HEK293 (cell line): ENCODE results near the gene HOXA6.

Experiments
- CTCF ChIA-PET: fragments of 350-600 bp; formaldehyde crosslinking; extraction: SDS; loops from one replicate; lab custom pipeline; 2021; ENCODE audit warnings: antibody characterized with exemption; lab: Yijun Ruan, JAX
- POLR2A ChIA-PET: fragments of 300-600 bp; formaldehyde crosslinking; extraction: SDS; loops from one replicate; lab custom pipeline; 2020; ENCODE audit warnings: antibody characterized with exemption, inconsistent platforms; lab: Yijun Ruan, JAX
- H3K27ac ChIP-seq: fragments of 200-500 bp; sonication (Bioruptor generic); 2 replicates; pipeline ENCODE4 v1.5.1; 2014; ENCODE audit warnings: low read depth, low read length, control low read depth, inconsistent platforms; ENCODE audit errors: extremely low read depth
- H3K36me3 ChIP-seq, 2 experiments: fragments of 200-500 bp in 1 of 2; sonication (Bioruptor generic) in 1 of 2; 1 replicate in 1 of 2; 2 replicates in 1 of 2; pipeline ENCODE4 v1.5.1; 2014 to 2017; ENCODE audit warnings: inconsistent platforms in 2 of 2, low read length in 2 of 2; ENCODE audit not compliant: control insufficient read depth in 2 of 2, insufficient read depth in 1 of 2
- H3K4me1 ChIP-seq: fragments of 200-500 bp; sonication (Bioruptor generic); 2 replicates; pipeline ENCODE4 v1.5.1; 2014; ENCODE audit warnings: mild to moderate bottlenecking, low read length, inconsistent platforms; ENCODE audit not compliant: control insufficient read depth, insufficient read depth
- H3K4me3 ChIP-seq: 2 replicates; pipeline ENCODE4 v1.5.1; 2011; ENCODE audit warnings: low read depth, mild to moderate bottlenecking, control low read depth, low read length, moderate library complexity
- H3K9me3 ChIP-seq: fragments of 200-500 bp; sonication (Bioruptor generic); 2 replicates; pipeline ENCODE4 v1.5.1; 2014; ENCODE audit warnings: low read depth, low read length, inconsistent platforms; ENCODE audit not compliant: control insufficient read depth, insufficient read depth
- GLI4 ChIP-seq: fragments of 450-650 bp; formaldehyde crosslinking; IDR thresholded peaks from 2 replicates; pipeline ENCODE4 v1.5.1; 2016; ENCODE audit warnings: missing biosample characterization, missing genetic modification characterization
- HIC1 ChIP-seq: fragments of 450-650 bp; formaldehyde crosslinking; IDR thresholded peaks from 2 replicates; pipeline ENCODE4 v1.5.1; 2016; ENCODE audit warnings: missing biosample characterization, missing genetic modification characterization
- HOXA7 ChIP-seq: sonication (generic); formaldehyde crosslinking; IDR thresholded peaks from 2 replicates; pipeline ENCODE4 v1.8.1; 2022; ENCODE audit warnings: missing genetic modification reagents, borderline replicate concordance
- SALL2 ChIP-seq: fragments of 450-650 bp; formaldehyde crosslinking; IDR thresholded peaks from 2 replicates; pipeline ENCODE4 v1.5.0; 2017; ENCODE audit warnings: missing biosample characterization, mild to moderate bottlenecking, missing genetic modification characterization, borderline replicate concordance
- YY1 ChIP-seq: fragments of 450-650 bp; formaldehyde crosslinking; IDR thresholded peaks from 2 replicates; pipeline ENCODE4 v1.5.1; 2018; ENCODE audit warnings: missing biosample characterization, missing genetic modification characterization
- ZBTB8A ChIP-seq: fragments of 450-650 bp; formaldehyde crosslinking; IDR thresholded peaks from 2 replicates; pipeline ENCODE4 v1.5.1; 2016; ENCODE audit warnings: missing biosample characterization, missing genetic modification characterization
- ZFP69B ChIP-seq: fragments of 450-650 bp; formaldehyde crosslinking; IDR thresholded peaks from 2 replicates; pipeline ENCODE4 v1.5.1; 2016; ENCODE audit warnings: missing biosample characterization, missing genetic modification characterization
- ZNF19 ChIP-seq: fragments of 450-650 bp; formaldehyde crosslinking; IDR thresholded peaks from 2 replicates; pipeline ENCODE4; 2016; ENCODE audit warnings: missing biosample characterization, missing genetic modification characterization, low read depth
- ZNF211 ChIP-seq: fragments of 450-650 bp; formaldehyde crosslinking; IDR thresholded peaks from 2 replicates; pipeline ENCODE4 v1.5.1; 2016; ENCODE audit warnings: low read depth, missing biosample characterization, missing genetic modification characterization
- ZNF214 ChIP-seq: fragments of 450-650 bp; formaldehyde crosslinking; IDR thresholded peaks from 2 replicates; pipeline ENCODE4 v1.5.1; 2017; ENCODE audit warnings: missing biosample characterization, mild to moderate bottlenecking, missing genetic modification characterization, borderline replicate concordance
- ZNF302 ChIP-seq: fragments of 450-650 bp; formaldehyde crosslinking; IDR thresholded peaks from 2 replicates; pipeline ENCODE4 v1.5.1; 2016; ENCODE audit warnings: missing biosample characterization, missing genetic modification characterization, low read depth
- ZNF501 ChIP-seq: fragments of 450-650 bp; formaldehyde crosslinking; IDR thresholded peaks from 2 replicates; pipeline ENCODE4 v1.5.1; 2016; ENCODE audit warnings: missing biosample characterization, missing genetic modification characterization
- ZNF529 ChIP-seq: fragments of 450-650 bp; formaldehyde crosslinking; IDR thresholded peaks from 2 replicates; pipeline ENCODE4 v1.5.1; 2017; ENCODE audit warnings: missing genetic modification characterization, missing biosample characterization; ENCODE audit not compliant: insufficient replicate concordance
- ZNF544 ChIP-seq: fragments of 450-650 bp; formaldehyde crosslinking; IDR thresholded peaks from 2 replicates; pipeline ENCODE4 v1.5.0; 2017; ENCODE audit warnings: missing biosample characterization, missing genetic modification characterization
- ZNF558 ChIP-seq: fragments of 450-650 bp; formaldehyde crosslinking; IDR thresholded peaks from 2 replicates; pipeline ENCODE4 v1.5.1; 2016; ENCODE audit warnings: missing biosample characterization, missing genetic modification characterization
- ZNF571 ChIP-seq: fragments of 450-650 bp; formaldehyde crosslinking; IDR thresholded peaks from 2 replicates; pipeline ENCODE4 v1.5.0; 2017; ENCODE audit warnings: missing biosample characterization, missing genetic modification characterization
- ZNF768 ChIP-seq: fragments of 450-650 bp; formaldehyde crosslinking; IDR thresholded peaks from 2 replicates; pipeline ENCODE4 v1.5.1; 2018; ENCODE audit warnings: missing biosample characterization, mild to moderate bottlenecking, missing genetic modification characterization
- ZNF785 ChIP-seq: fragments of 450-650 bp; formaldehyde crosslinking; IDR thresholded peaks from 2 replicates; pipeline ENCODE4 v1.5.1; 2016; ENCODE audit warnings: missing biosample characterization, missing genetic modification characterization
- ZSCAN30 ChIP-seq: fragments of 450-650 bp; IDR thresholded peaks from 2 replicates; pipeline ENCODE4 v1.5.1; 2018; ENCODE audit warnings: missing biosample characterization, mild to moderate bottlenecking, missing genetic modification characterization, moderate library complexity
- ZSCAN4 ChIP-seq: fragments of 450-650 bp; formaldehyde crosslinking; IDR thresholded peaks from 2 replicates; pipeline ENCODE4 v1.5.1; 2017; ENCODE audit warnings: missing biosample characterization, missing genetic modification characterization
- TF ChIP-seq, protein P1 (sequence below): fragments of 450-650 bp; formaldehyde crosslinking; IDR thresholded peaks from 2 replicates; pipeline ENCODE4 v1.5.1; 2016; ENCODE audit warnings: missing biosample characterization, missing genetic modification characterization, borderline replicate concordance
- TF ChIP-seq, protein P2 (sequence below): fragments of 450-650 bp; formaldehyde crosslinking; IDR thresholded peaks from 2 replicates; pipeline ENCODE4 v1.5.1; 2016; ENCODE audit warnings: missing biosample characterization, missing genetic modification characterization

The HOXA6 gene

GRCh38 chr7:27184337-27185012, 36.9 kb upstream of the HOXA6 start (continued):
- no peak for TF ChIP-seq ZNF214 (tag by site-specific recombination)
- no peak for TF ChIP-seq ZNF785 (tag by site-specific recombination)
- TF ChIP-seq ZNF211 (tag by site-specific recombination): no peak
- TF ChIP-seq ZFP69B (tag by site-specific recombination): no peak
- TF ChIP-seq ZNF571 (tag by site-specific recombination): no peak
- peak; percentile 41; the same call in 1 of the 2 replicates for TF ChIP-seq HIC1
- no peak for TF ChIP-seq ZNF302
- TF ChIP-seq GLI4 (tag by site-specific recombination): no peak
- no peak for TF ChIP-seq ZSCAN4 (tag by site-specific recombination)
- TF ChIP-seq SALL2 (tag by site-specific recombination): no peak
- peak; percentile 91 for TF ChIP-seq ZNF768 (tag by site-specific recombination)
- TF ChIP-seq ZSCAN30 (tag by site-specific recombination): peak; percentile 31; the same call in 1 of the 2 replicates
- TF ChIP-seq, protein P1, sequence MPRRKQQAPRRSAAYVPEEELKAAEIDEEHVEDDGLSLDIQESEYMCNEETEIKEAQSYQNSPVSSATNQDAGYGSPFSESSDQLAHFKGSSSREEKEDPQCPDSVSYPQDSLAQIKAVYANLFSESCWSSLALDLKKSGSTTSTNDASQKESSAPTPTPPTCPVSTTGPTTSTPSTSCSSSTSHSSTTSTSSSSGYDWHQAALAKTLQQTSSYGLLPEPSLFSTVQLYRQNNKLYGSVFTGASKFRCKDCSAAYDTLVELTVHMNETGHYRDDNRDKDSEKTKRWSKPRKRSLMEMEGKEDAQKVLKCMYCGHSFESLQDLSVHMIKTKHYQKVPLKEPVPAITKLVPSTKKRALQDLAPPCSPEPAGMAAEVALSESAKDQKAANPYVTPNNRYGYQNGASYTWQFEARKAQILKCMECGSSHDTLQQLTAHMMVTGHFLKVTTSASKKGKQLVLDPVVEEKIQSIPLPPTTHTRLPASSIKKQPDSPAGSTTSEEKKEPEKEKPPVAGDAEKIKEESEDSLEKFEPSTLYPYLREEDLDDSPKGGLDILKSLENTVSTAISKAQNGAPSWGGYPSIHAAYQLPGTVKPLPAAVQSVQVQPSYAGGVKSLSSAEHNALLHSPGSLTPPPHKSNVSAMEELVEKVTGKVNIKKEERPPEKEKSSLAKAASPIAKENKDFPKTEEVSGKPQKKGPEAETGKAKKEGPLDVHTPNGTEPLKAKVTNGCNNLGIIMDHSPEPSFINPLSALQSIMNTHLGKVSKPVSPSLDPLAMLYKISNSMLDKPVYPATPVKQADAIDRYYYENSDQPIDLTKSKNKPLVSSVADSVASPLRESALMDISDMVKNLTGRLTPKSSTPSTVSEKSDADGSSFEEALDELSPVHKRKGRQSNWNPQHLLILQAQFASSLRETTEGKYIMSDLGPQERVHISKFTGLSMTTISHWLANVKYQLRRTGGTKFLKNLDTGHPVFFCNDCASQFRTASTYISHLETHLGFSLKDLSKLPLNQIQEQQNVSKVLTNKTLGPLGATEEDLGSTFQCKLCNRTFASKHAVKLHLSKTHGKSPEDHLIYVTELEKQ: no peak
- TF ChIP-seq ZBTB8A: no peak
- no peak for TF ChIP-seq ZNF544 (tag by site-specific recombination)
- TF ChIP-seq ZNF558: no peak
- TF ChIP-seq HOXA7 (CRISPR knock-in tag): no peak
- TF ChIP-seq ZNF19: no peak
- TF ChIP-seq ZNF501 (tag by site-specific recombination): no peak; the same call in 1 of the 2 replicates
- 0 out of 2 replicates have a peak, but pooled peaks have one; percentile 58 for TF ChIP-seq YY1 (tag by site-specific recombination)

DNA sequence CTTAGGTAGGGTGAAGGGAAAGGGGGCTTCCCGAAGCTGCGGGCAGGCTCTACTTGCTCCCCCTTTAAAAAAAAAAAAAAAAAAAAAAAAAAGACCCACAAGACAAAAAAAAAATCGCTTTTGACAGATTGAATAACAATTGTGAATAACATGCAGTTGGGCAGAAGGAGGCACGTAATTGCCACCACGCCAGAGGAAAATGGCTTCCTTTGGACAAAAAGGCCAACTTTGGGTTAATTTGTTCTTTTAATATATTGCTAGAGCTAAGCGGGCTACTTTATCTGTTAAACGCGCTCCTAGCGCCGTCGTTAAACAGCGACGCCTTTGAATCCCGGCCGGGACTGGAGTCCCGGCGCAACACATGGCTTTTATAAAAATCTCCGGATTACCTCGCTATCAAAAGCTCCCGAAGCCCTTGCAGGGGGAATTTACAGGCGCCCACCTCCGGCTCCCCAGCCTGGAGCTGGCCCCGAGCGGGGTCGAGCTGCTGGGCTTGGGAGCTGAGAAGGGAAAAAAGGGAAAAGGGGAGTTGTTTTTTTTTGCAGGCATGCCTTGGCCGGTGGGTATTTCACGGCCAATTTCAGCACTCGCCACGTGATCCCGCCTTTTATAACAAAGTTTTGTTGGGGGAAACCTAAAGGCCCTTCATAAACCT, 36.2 kb upstream of the HOXA6 start:
- Histone ChIP-seq H3K27ac (peak overlapping the region; percentile 99), H3K36me3 (peaks cover 0 to 10% of the 10 kb centered on the region in 2 experiments; a peak in 2 of 3 replicates), H3K9me3 (no peaks in the 10 kb centered on the region), H3K4me1 (peaks cover 47% of the 10 kb centered on the region), H3K4me3 (peak overlapping the region; percentile 55)
- ChIA-PET CTCF (interaction anchor here (0.7 to 3.2 kb wide), 4 partner anchors 8 to 1289 kb away, joined by 3 to 26 read pairs (median 6); no protein-coding TSS in a partner anchor), POLR2A (interaction anchor here (0.6 to 7.6 kb wide), 12 partner anchors 11 to 1328 kb away, joined by 3 to 237 read pairs (median 6); partner anchors contain the start of genes HOXA10 and HOXA13)
- TF ChIP-seq ZNF529 (tag by site-specific recombination): no peak
- TF ChIP-seq ZNF211 (tag by site-specific recombination): no peak
- TF ChIP-seq, protein P2, sequence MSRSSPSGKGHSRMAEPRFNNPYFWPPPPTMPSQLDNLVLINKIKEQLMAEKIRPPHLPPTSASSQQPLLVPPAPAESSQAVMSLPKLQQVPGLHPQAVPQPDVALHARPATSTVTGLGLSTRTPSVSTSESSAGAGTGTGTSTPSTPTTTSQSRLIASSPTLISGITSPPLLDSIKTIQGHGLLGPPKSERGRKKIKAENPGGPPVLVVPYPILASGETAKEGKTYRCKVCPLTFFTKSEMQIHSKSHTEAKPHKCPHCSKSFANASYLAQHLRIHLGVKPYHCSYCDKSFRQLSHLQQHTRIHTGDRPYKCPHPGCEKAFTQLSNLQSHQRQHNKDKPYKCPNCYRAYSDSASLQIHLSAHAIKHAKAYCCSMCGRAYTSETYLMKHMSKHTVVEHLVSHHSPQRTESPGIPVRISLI: peak; percentile 77
